ENCODE measurements around the gene RALGPS2. TPM values are rescaled to one million over a fixed set of nuclear protein-coding genes. Genes with fewer than 3 reads are reported as not detected.
A peak's percentile ranks its signal among the peaks of the same experiment; 100 is the strongest.

Gene RALGPS2
- total and polyA plus RNA-seq, 7 donors = 6.6 to 24.3 (median 14.3) TPM

DNA sequence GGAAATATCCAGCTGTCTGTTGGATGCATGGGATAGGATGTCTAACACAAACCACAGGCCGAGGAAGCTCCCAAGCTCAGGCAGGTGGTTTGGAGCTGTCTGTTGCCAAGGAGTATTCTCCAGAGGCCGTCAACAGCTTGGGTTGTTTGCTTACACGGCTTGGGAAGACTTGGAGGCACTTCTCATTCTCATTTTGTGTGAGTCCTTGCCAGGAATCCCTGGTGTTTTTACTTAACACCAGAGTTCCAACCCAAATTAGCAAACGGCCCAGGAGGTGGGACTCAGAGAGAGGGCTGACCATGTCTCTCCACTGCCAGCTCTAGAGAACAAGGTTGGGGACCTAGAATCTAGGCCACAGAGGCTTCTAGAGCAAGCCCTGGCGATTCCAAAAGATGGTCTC lies 228.0 kb downstream of the RALGPS2 start:
- TF ChIP-seq, protein P1, sequence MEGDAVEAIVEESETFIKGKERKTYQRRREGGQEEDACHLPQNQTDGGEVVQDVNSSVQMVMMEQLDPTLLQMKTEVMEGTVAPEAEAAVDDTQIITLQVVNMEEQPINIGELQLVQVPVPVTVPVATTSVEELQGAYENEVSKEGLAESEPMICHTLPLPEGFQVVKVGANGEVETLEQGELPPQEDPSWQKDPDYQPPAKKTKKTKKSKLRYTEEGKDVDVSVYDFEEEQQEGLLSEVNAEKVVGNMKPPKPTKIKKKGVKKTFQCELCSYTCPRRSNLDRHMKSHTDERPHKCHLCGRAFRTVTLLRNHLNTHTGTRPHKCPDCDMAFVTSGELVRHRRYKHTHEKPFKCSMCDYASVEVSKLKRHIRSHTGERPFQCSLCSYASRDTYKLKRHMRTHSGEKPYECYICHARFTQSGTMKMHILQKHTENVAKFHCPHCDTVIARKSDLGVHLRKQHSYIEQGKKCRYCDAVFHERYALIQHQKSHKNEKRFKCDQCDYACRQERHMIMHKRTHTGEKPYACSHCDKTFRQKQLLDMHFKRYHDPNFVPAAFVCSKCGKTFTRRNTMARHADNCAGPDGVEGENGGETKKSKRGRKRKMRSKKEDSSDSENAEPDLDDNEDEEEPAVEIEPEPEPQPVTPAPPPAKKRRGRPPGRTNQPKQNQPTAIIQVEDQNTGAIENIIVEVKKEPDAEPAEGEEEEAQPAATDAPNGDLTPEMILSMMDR (IDR thresholded peaks at IDR 0.05) = no peak
- TF ChIP-seq POLR2A (IDR thresholded peaks at IDR 0.05) (no peak), EP300 (IDR thresholded peaks at IDR 0.05) (no peak), POLR2AphosphoS5 (IDR thresholded peaks at IDR 0.05) (peak in 1 of 4 donors; percentile 8)
- peaks cover 0 to 57% (median 51%) of the 10 kb centered on the region in 4 donors for H3K4me1 ChIP-seq
- peak; percentile 88 for DNase-seq
- no peaks in the 10 kb centered on the region for H3K36me3 ChIP-seq
- intact Hi-C loops (cut with DNase I) = loop anchor here (5.0 kb wide), 1 partner anchor 49 kb away; no protein-coding TSS in a partner anchor
- H3K4me3 ChIP-seq = no peak overlapping the region
- no peaks in the 10 kb centered on the region for H3K9me3 ChIP-seq
- WGBS, 2 donors = 74 to 81% methylated on average over 5 of the region's 5 CpGs
- H3K27me3 ChIP-seq = no peaks in the 10 kb centered on the region
- peak overlapping the region; percentile 58 to 74 (median 72) for H3K27ac ChIP-seq

DNA sequence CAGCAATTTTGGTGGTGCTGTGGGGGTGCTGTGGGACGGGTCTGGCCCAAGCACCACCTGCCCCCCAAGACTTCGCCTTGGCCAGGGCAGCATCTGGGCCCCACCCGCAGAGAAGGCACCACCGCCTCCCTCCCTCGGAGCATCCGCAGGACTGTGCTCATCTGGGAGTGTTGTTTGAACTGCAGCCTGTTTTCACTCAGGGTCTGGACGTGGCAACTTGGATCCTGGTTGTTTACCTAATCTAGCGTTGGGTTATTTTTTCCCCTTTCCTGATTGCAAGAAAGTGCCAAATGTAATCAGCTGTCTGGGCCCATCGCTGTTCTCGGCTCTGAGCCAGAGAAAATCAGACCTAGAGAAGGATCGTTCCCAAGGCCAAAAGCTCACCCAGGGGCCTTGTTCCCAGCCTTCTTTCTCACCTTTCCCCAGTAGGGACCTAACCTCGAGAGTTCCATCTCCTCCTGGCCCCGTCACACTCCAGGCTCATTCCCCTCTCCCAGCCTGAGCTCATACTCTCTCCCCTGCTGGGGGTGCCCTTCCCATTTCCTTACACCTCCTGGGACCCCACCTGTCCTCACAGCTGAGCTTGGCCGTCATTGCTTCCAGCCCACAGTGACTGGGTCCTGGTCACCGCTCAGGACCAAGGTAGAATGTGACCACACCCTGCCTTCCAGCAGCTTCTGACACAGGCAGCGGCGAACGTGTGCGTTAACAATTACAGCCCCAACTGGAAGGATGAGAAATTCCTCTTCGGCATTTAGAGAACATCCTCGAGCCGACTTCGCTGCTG lies 228.7 kb downstream of the RALGPS2 start:
- no peaks in the 10 kb centered on the region for H3K9me3 ChIP-seq
- peaks cover 0 to 57% (median 51%) of the 10 kb centered on the region in 4 donors for H3K4me1 ChIP-seq
- TF ChIP-seq POLR2AphosphoS5 (IDR thresholded peaks at IDR 0.05) = peak; percentile 9 to 66 (median 32)
- TF ChIP-seq, protein P1 (IDR thresholded peaks at IDR 0.05) = no peak
- no peak for DNase-seq
- intact Hi-C loops (cut with DNase I) = loop anchor here (5.0 kb wide), 1 partner anchor 49 kb away; no protein-coding TSS in a partner anchor
- no peak overlapping the region for H3K4me3 ChIP-seq
- WGBS, 2 donors = 85 to 88% methylated on average over 23 of the region's 23 CpGs
- H3K36me3 ChIP-seq = no peaks in the 10 kb centered on the region
- H3K27ac ChIP-seq = peak overlapping the region; percentile 58 to 74 (median 72)
- no peaks in the 10 kb centered on the region for H3K27me3 ChIP-seq

DNA sequence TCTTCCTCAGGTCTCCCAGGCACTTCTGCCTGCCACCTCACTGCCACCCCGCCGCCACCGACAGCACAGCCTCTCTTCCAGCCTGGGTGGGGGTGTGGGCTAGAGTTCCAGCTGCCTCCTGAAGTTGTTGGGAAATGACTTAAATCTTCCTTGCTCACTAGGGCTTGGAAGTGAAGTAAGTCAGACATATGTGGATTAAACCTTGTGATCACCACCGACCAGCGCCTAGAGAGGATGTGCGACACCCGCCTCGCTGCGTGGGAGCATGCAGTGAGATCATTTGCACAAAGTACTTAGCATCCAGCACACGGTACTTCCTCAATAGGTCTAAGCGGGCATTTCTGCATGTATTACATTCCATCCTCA lies 229.3 kb downstream of the RALGPS2 start:
- Histone ChIP-seq H3K36me3 (no peaks in the 10 kb centered on the region), H3K4me3 (no peak overlapping the region), H3K27me3 (no peaks in the 10 kb centered on the region), H3K27ac (peak overlapping the region; percentile 58 to 74 (median 72)), H3K4me1 (peaks cover 0 to 57% (median 51%) of the 10 kb centered on the region in 4 donors), H3K9me3 (no peaks in the 10 kb centered on the region)
- TF ChIP-seq, protein P1 (IDR thresholded peaks at IDR 0.05) = no peak
- no peak for TF ChIP-seq EP300 (IDR thresholded peaks at IDR 0.05)
- TF ChIP-seq POLR2A (IDR thresholded peaks at IDR 0.05) = no peak
- DNase-seq = no peak
- 93 to 96% methylated on average over 11 of the region's 11 CpGs for WGBS, 2 donors
- intact Hi-C loops (cut with DNase I) = loop anchor here (5.0 kb wide), 1 partner anchor 48 kb away; no protein-coding TSS in a partner anchor

DNA sequence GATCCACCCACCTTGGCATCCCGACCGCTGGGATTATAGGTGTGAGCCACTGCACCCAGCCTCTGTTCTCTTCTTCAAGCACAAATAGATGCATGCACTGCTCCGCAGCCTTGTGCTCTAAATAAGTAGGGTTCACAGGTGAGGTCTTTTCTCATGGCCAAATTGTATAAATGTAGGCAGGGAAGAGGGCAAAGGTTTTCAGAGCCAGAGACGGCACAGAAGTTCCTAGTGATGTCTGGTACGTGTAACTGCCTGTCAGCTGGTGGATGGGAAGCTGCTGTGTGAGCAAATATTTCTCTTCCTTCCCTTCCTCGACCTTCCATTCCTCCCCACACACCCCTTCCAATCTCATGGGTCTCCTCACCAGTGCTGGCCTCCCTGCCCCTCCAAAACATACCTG lies 229.9 kb downstream of the RALGPS2 start:
- Histone ChIP-seq H3K27ac (peak overlapping the region in 3 of 4 donors; percentile 70 to 74 (median 73)), H3K4me3 (no peak overlapping the region), H3K9me3 (no peaks in the 10 kb centered on the region), H3K36me3 (no peaks in the 10 kb centered on the region), H3K4me1 (peaks cover 0 to 57% (median 51%) of the 10 kb centered on the region in 4 donors), H3K27me3 (no peaks in the 10 kb centered on the region)
- TF ChIP-seq POLR2AphosphoS5 (IDR thresholded peaks at IDR 0.05) (peak in 2 of 4 donors; percentile 59 to 74), POLR2A (IDR thresholded peaks at IDR 0.05) (no peak), EP300 (IDR thresholded peaks at IDR 0.05) (no peak)
- TF ChIP-seq, protein P1 (IDR thresholded peaks at IDR 0.05) = no peak
- DNase-seq = no peak
- 68 to 70% methylated on average over 6 of the region's 6 CpGs for WGBS, 2 donors
- intact Hi-C loops (cut with DNase I) = loop anchor here (5.0 kb wide), 1 partner anchor 47 kb away; no protein-coding TSS in a partner anchor

Data from sigmoid colon (tissue), 7 donors.